ENCODE results near the gene TPCN1. TPM values are rescaled to one million over a fixed set of nuclear protein-coding genes. Genes with fewer than 3 reads are reported as not detected.

TPCN1 gene
- total RNA-seq, 4 donors from 2014 or later = 66.7 to 199 (median 112) TPM

DNA sequence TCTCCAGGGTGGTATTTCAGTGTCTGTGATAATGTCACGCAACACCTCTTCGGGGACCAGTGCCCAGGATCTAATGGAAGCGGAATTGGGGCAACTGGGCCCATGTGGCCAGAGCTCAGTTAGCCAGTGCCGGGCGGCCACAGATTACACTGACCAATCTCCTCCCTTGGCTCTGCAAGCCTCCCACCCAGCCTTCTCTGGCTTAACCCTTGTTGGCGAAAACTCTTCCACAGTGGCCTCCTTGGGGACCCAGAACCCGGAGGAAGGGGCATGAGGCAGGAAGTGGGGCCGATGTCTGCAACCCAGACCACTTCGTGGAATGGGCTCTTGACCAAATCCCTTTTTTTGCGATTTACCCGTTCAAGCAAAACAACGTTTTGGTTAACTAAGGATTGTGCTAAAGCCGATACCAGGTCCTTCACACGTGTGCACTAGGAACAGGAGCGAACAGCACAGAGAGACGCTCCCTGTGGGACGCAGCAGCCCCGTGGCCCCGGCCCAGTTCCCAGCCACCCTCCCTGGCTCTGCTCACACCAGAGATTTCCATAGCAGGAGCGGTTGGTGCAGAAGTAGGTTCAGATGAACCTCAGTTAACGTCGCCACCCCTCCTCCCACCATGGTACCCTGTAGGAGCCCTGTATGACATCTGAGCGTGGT lies 75.4 kb downstream of the TPCN1 start:
- Histone ChIP-seq H3K9me3 (no peaks in the 10 kb centered on the region), H3K4me3 (no peak overlapping the region), H3K4me1 (peaks cover 0 to 9% (median 0%) of the 10 kb centered on the region in 4 donors), H3K27ac (no peak overlapping the region), H3K36me3 (peaks cover 0 to 74% (median 0%) of the 10 kb centered on the region in 3 donors), H3K27me3 (no peaks in the 10 kb centered on the region)
- DNase-seq = no peak
- TF ChIP-seq, protein P1, sequence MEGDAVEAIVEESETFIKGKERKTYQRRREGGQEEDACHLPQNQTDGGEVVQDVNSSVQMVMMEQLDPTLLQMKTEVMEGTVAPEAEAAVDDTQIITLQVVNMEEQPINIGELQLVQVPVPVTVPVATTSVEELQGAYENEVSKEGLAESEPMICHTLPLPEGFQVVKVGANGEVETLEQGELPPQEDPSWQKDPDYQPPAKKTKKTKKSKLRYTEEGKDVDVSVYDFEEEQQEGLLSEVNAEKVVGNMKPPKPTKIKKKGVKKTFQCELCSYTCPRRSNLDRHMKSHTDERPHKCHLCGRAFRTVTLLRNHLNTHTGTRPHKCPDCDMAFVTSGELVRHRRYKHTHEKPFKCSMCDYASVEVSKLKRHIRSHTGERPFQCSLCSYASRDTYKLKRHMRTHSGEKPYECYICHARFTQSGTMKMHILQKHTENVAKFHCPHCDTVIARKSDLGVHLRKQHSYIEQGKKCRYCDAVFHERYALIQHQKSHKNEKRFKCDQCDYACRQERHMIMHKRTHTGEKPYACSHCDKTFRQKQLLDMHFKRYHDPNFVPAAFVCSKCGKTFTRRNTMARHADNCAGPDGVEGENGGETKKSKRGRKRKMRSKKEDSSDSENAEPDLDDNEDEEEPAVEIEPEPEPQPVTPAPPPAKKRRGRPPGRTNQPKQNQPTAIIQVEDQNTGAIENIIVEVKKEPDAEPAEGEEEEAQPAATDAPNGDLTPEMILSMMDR (IDR thresholded peaks at IDR 0.05) = no peak
- TF ChIP-seq POLR2A (IDR thresholded peaks at IDR 0.05) = no peak

DNA sequence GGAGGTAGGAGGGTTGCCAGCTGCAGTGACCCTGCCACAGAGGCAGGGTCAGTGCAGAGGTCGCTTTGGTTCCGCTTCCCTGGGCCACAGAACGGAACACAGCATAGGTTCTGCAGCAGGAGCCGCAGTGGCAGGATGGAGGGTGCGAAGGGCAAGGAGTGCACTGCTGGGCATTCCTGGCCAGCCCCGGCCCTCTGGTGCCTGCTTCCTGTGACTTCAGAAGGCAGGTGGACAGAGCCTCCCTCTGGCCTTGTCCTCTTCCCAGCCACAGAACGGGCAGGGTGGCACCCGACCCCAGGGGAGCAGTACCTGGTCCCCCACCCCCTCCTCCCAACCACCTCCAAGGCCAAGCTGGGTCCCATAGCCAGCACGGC lies 75.9 kb downstream of the TPCN1 start:
- Histone ChIP-seq H3K36me3 (peaks cover 0 to 74% (median 0%) of the 10 kb centered on the region in 3 donors), H3K27me3 (no peaks in the 10 kb centered on the region), H3K4me3 (no peak overlapping the region), H3K27ac (no peak overlapping the region), H3K4me1 (peaks cover 0 to 9% (median 0%) of the 10 kb centered on the region in 4 donors), H3K9me3 (no peaks in the 10 kb centered on the region)
- DNase-seq = no peak
- no peak for TF ChIP-seq POLR2A (IDR thresholded peaks at IDR 0.05)
- TF ChIP-seq, protein P1 (IDR thresholded peaks at IDR 0.05) = no peak

DNA sequence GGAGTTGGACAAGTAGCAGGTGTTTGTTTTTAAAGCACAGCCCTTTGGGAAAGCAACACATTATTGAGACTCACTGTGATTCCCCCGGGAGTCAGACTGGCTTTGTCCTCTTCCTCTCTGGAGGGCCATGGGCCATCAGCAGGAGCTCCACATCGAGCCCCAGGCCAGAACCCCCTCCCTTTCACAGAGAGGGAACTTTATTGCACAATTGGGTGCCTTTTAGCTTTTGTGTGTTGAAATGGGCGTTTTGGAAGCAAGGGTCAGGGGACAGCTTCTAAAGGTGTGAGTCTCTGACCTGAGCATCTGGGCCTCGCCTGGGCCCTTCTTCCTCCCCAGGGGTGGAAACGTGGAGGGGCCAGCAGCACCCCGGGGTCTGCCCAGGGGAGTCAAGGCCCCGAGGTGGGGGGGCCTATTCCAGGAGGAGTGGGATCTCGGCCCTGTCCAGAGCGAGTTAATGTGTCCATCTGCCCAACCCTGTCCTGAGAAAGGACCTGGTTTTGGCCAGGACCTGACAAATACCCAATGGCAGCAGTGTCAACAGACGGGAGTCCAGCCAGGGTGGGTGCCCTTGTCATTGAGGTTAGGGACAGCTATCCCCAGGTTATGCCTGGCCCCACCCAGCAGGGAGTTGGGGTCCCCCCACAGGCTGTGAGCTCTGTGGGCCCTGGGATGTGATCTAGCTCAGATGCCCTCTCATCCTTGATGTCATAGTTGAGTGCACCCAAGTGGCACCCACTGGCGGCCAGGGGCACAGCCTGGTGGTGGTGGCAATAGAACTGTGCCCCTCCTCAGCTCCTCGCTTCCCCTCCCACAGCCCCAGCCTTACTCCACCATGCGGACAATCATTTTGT lies 76.6 kb downstream of the TPCN1 start:
- Histone ChIP-seq H3K27me3 (no peaks in the 10 kb centered on the region), H3K27ac (no peak overlapping the region), H3K4me3 (no peak overlapping the region), H3K9me3 (no peaks in the 10 kb centered on the region), H3K36me3 (peaks cover 0 to 70% (median 0%) of the 10 kb centered on the region in 3 donors), H3K4me1 (peaks cover 0 to 9% (median 0%) of the 10 kb centered on the region in 4 donors)
- no peak for TF ChIP-seq POLR2A (IDR thresholded peaks at IDR 0.05)
- TF ChIP-seq, protein P1 (IDR thresholded peaks at IDR 0.05) = no peak
- DNase-seq = no peak

DNA sequence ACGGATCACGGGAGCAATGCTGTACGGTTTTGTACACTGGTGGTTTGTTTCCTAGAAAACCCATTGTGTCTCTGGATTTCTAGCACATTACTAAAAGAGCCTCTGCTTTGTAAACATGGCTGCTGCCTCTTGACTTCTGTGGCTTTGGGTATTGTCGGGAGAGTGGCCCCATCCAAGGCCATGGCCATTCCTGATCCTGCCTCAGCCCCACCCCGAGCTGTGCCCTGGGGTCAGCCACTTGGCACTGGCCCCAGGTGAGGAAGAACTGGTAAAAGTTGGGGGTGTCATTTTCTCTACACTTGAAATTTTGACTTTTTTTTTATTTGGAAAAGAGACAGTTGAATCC lies 77.2 kb downstream of the TPCN1 start:
- no peak for DNase-seq
- H3K9me3 ChIP-seq = no peaks in the 10 kb centered on the region
- no peak overlapping the region for H3K27ac ChIP-seq
- H3K36me3 ChIP-seq = peaks cover 0 to 66% (median 0%) of the 10 kb centered on the region in 3 donors
- no peak overlapping the region for H3K4me3 ChIP-seq
- H3K4me1 ChIP-seq = peaks cover 0 to 9% (median 0%) of the 10 kb centered on the region in 4 donors
- no peaks in the 10 kb centered on the region for H3K27me3 ChIP-seq
- TF ChIP-seq, protein P1 (IDR thresholded peaks at IDR 0.05) = no peak
- no peak for TF ChIP-seq POLR2A (IDR thresholded peaks at IDR 0.05)

DNA sequence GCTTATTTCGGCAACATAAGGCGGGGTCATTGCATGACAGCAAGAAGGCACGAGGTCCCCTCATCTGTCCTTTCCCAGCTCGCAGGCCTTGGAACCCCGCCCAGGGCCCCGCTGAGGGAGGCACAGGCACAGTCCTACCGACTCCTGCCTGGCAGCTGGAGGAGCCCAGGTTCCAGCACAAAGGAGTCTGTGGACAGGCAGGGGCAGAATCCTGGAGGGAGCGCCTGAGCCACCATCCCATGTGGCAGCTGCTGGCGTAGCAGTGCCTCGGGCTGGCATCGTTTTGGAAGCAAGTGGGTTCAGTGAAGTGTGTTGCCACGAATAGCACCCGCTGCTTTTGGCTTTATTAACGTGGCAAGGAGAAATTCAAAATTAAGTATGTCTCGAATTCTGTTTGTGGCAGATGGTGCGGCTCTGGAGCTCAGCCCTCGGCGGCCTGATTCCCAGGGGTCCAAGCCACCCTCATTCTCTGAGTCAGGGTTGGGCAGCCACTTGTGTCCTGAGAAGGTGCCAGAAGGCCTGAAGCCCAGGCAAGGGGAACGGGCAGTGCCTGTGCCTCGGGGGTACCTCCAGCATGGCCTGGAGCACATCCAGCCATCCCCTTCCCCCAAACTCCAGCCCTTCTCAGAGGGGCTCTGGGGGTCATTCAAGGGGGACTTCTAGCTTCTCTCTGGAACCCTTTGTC lies 77.7 kb downstream of the TPCN1 start:
- Histone ChIP-seq H3K27me3 (no peaks in the 10 kb centered on the region), H3K4me1 (peaks cover 0 to 9% (median 0%) of the 10 kb centered on the region in 4 donors), H3K27ac (peak overlapping the region in 2 of 4 donors; percentile 3 to 59), H3K9me3 (no peaks in the 10 kb centered on the region), H3K36me3 (peaks cover 0 to 66% (median 0%) of the 10 kb centered on the region in 3 donors), H3K4me3 (no peak overlapping the region)
- no peak for DNase-seq
- TF ChIP-seq, protein P1 (IDR thresholded peaks at IDR 0.05) = no peak
- no peak for TF ChIP-seq POLR2A (IDR thresholded peaks at IDR 0.05)

Data from Peyer's patch (tissue), 4 donors.